ENCODE results near the gene CUTA.

GRCh38 chr6:33437666-33438065 is 19.8 kb upstream of the CUTA start:
- TF ChIP-seq EZH2 (IDR thresholded peaks at IDR 0.05; ENCODE audit: insufficient read depth, poor library complexity, severe bottlenecking) (no peak), EZH2phosphoT487 (IDR thresholded peaks at IDR 0.05; ENCODE audit: insufficient read depth, low read depth) (no peak)

Data from GM23248 (cell line).